Gastroesophageal sphincter (tissue), 4 donors: Measurements from ENCODE around the gene PHF10. TPM values are rescaled to one million over a fixed set of nuclear protein-coding genes. Genes with fewer than 3 reads are reported as not detected.

ENCODE experiments used
- ATAC-seq: fragments of 150-250 bp; one replicate; pipeline ENCODE4 v1.9.1; 2016; ENCODE audit warnings: mild to moderate bottlenecking, moderate library complexity
- H3K27ac ChIP-seq, 4 donors: fragments of 200-600 bp; sonication (generic) in 3 of 4; 1 replicate in 3 of 4; 2 replicates in 1 of 4; pipeline ENCODE4 v1.5.1; 2016 to 2019
- H3K27me3 ChIP-seq: fragments of 200-600 bp; sonication (generic); one replicate; pipeline ENCODE4 v1.5.1; 2019
- H3K36me3 ChIP-seq, 2 donors: fragments of 200-600 bp; sonication (generic); one replicate each; pipeline ENCODE4 v1.5.1; 2019; ENCODE audit warnings: control low read depth in 1 of 2
- H3K4me1 ChIP-seq, 3 donors: fragments of 200-600 bp; sonication (generic); 1 replicate in 2 of 3; 2 replicates in 1 of 3; pipeline ENCODE4 v1.5.1; 2016 to 2019; ENCODE audit warnings: control low read depth in 2 of 3
- H3K4me3 ChIP-seq, 2 donors: fragments of 200-600 bp; sonication (generic); one replicate each; pipeline ENCODE4 v1.5.1; 2019; ENCODE audit warnings: mild to moderate bottlenecking in 1 of 2, moderate library complexity in 1 of 2
- H3K9me3 ChIP-seq, 3 donors: fragments of 200-600 bp; sonication (generic); one replicate each; pipeline ENCODE4 v1.5.1; 2017 to 2019; ENCODE audit warnings: control low read depth in 2 of 3
- CTCF ChIP-seq, 4 experiments: fragments of 200-600 bp in 2 of 4; fragments of 450-650 bp in 2 of 4; sonication (generic) in 1 of 4; IDR thresholded peaks; one replicate each; pipeline ENCODE4 v1.5.1; 2017 to 2019; ENCODE audit warnings: antibody characterized with exemption in 4 of 4, mild to moderate bottlenecking in 2 of 4, moderate library complexity in 2 of 4
- EP300 ChIP-seq: sonication (generic); formaldehyde crosslinking; IDR thresholded peaks from one replicate; pipeline ENCODE4 v1.6.1; 2017; ENCODE audit warnings: antibody characterized with exemption, mild to moderate bottlenecking
- POLR2A ChIP-seq, 2 donors: fragments of 450-650 bp; IDR thresholded peaks; one replicate each; pipeline ENCODE4 v1.6.1; 2017; ENCODE audit warnings: antibody characterized with exemption in 2 of 2, mild to moderate bottlenecking in 2 of 2, moderate library complexity in 1 of 2
- POLR2AphosphoS5 ChIP-seq: sonication (generic); formaldehyde crosslinking; IDR thresholded peaks from one replicate; pipeline ENCODE4 v1.6.1; 2017; ENCODE audit warnings: antibody characterized with exemption
- WGBS, 2 donors: methylation state at CpG; one replicate each; pipeline ENCODE4 v1.1.5; 2018; ENCODE audit warnings: low coverage in 1 of 2; 5-methylcytosine and 5-hydroxymethylcytosine counted together
- total RNA-seq, 4 donors: library from RNA; depleted of rRNA; stranded (reverse); fragments of >200 nt; gene quantifications; one replicate each; pipeline ENCODE4 v1.1.0, GENCODE V29; 2016

PHF10 gene
- total RNA-seq, 4 donors from 2014 or later: 72.3 to 92.9 (median 82.5) TPM

GRCh38 chr6:169666441-169666840 is 57.9 kb downstream of the PHF10 start:
- WGBS, 2 donors: 92% methylated on average over 8 of the region's 18 CpGs; no CpG with 5 or more reads in 1 of the 2 donors
- H3K36me3 ChIP-seq: peaks cover 0 to 87% of the 10 kb centered on the region in 2 donors
- ATAC-seq: no peak
- H3K27ac ChIP-seq: no peak overlapping the region
- H3K9me3 ChIP-seq: no peaks in the 10 kb centered on the region
- no peak for TF ChIP-seq POLR2AphosphoS5
- TF ChIP-seq EP300: no peak
- TF ChIP-seq POLR2A (IDR thresholded peaks at IDR 0.05): no peak
- no peak for TF ChIP-seq CTCF (IDR thresholded peaks at IDR 0.05)
- no peak overlapping the region for H3K4me3 ChIP-seq
- H3K4me1 ChIP-seq: no peaks in the 10 kb centered on the region
- no peaks in the 10 kb centered on the region for H3K27me3 ChIP-seq

GRCh38 chr6:169665289-169665688 is 59.0 kb downstream of the PHF10 start:
- TF ChIP-seq EP300 (no peak), POLR2AphosphoS5 (no peak), CTCF (IDR thresholded peaks at IDR 0.05) (no peak), POLR2A (IDR thresholded peaks at IDR 0.05) (no peak)
- ATAC-seq: no peak
- 81 to 86% methylated on average over 5 to 7 of the region's 9 CpGs for WGBS, 2 donors
- no peaks in the 10 kb centered on the region for H3K9me3 ChIP-seq
- H3K4me3 ChIP-seq: no peak overlapping the region
- H3K36me3 ChIP-seq: peaks cover 0 to 87% of the 10 kb centered on the region in 2 donors
- no peaks in the 10 kb centered on the region for H3K27me3 ChIP-seq
- H3K4me1 ChIP-seq: no peaks in the 10 kb centered on the region
- H3K27ac ChIP-seq: no peak overlapping the region

- H3K4me1 ChIP-seq: no peaks in the 10 kb centered on the region
- no peak overlapping the region for H3K4me3 ChIP-seq
- no peak for TF ChIP-seq POLR2AphosphoS5
- 92 to 95% methylated on average over 9 to 11 of the region's 14 CpGs for WGBS, 2 donors
- H3K36me3 ChIP-seq: peaks cover 0 to 94% of the 10 kb centered on the region in 2 donors
- no peaks in the 10 kb centered on the region for H3K9me3 ChIP-seq
- no peak for ATAC-seq
- no peak overlapping the region for H3K27ac ChIP-seq
- H3K27me3 ChIP-seq: no peaks in the 10 kb centered on the region
These were observed 60.1 kb downstream of the PHF10 start for GRCh38 chr6:169664227-169664626.

- H3K36me3 ChIP-seq: peaks cover 0 to 94% of the 10 kb centered on the region in 2 donors
- ATAC-seq: no peak
- H3K27ac ChIP-seq: no peak overlapping the region
- no peaks in the 10 kb centered on the region for H3K9me3 ChIP-seq
- no peaks in the 10 kb centered on the region for H3K27me3 ChIP-seq
- 86 to 100% methylated on average over 2 to 7 of the region's 8 CpGs for WGBS, 2 donors
- H3K4me3 ChIP-seq: no peak overlapping the region
- TF ChIP-seq POLR2AphosphoS5: no peak
- H3K4me1 ChIP-seq: no peaks in the 10 kb centered on the region
These were observed 60.8 kb downstream of the PHF10 start for GRCh38 chr6:169663468-169663867.

GRCh38 chr6:169661391-169661756 is 62.9 kb downstream of the PHF10 start:
- 100% methylated on average over 1 of the region's 7 CpGs; no CpG with 5 or more reads in 1 of the 2 donors for WGBS, 2 donors
- H3K27me3 ChIP-seq: no peaks in the 10 kb centered on the region
- no peaks in the 10 kb centered on the region for H3K9me3 ChIP-seq
- no peak for TF ChIP-seq POLR2A (IDR thresholded peaks at IDR 0.05)
- TF ChIP-seq CTCF (IDR thresholded peaks at IDR 0.05): no peak
- TF ChIP-seq EP300: no peak
- no peak for TF ChIP-seq POLR2AphosphoS5
- H3K27ac ChIP-seq: no peak overlapping the region
- no peak overlapping the region for H3K4me3 ChIP-seq
- ATAC-seq: no peak
- no peaks in the 10 kb centered on the region for H3K4me1 ChIP-seq
- peaks cover 0 to 94% of the 10 kb centered on the region in 2 donors for H3K36me3 ChIP-seq

- Histone ChIP-seq H3K4me1 (peaks cover 0 to 1% (median 0%) of the 10 kb centered on the region in 3 donors), H3K27me3 (no peaks in the 10 kb centered on the region), H3K27ac (no peak overlapping the region), H3K4me3 (no peak overlapping the region), H3K9me3 (no peaks in the 10 kb centered on the region), H3K36me3 (peaks cover 0 to 93% of the 10 kb centered on the region in 2 donors)
- TF ChIP-seq CTCF (IDR thresholded peaks at IDR 0.05) (no peak), EP300 (no peak), POLR2A (IDR thresholded peaks at IDR 0.05) (no peak), POLR2AphosphoS5 (no peak)
- no peak for ATAC-seq
- 50 to 87% methylated on average over 2 to 3 of the region's 26 CpGs for WGBS, 2 donors
These were observed 63.4 kb downstream of the PHF10 start for GRCh38 chr6:169660751-169661390.
